ENCODE results near the gene NISCH. TPM values are rescaled to one million over a fixed set of nuclear protein-coding genes. Genes with fewer than 3 reads are reported as not detected.

NISCH gene
- total and polyA plus RNA-seq, 7 donors = 14.3 to 33.4 (median 23.6) TPM

- WGBS, 3 donors = 85 to 87% (median 86%) methylated on average over 11 of the region's 11 CpGs
- Histone ChIP-seq H3K27me3 (ENCODE audit: insufficient read depth in 3 of 3, low read length in 2 of 3) (no peaks in the 10 kb centered on the region), H3K9me3 (no peaks in the 10 kb centered on the region), H3K4me1 (no peaks in the 10 kb centered on the region), H3K4me3 (no peak overlapping the region), H3K27ac (no peak overlapping the region), H3K36me3 (ENCODE audit: insufficient read depth in 1 of 2, low read depth in 1 of 2) (no peaks in the 10 kb centered on the region)
- DNase-seq = no peak
- intact Hi-C loops (cut with DNase I) = no loop called here
- ATAC-seq = no peak
- TF ChIP-seq CTCF (IDR thresholded peaks at IDR 0.05) = no peak
Observed at GRCh38 chr3:52502001-52502400, 46.6 kb downstream of the NISCH start.

GRCh38 chr3:52502808-52503350 lies 47.5 kb downstream of the NISCH start:
- no peak overlapping the region for H3K4me3 ChIP-seq
- WGBS, 3 donors = 94 to 97% (median 94%) methylated on average over 11 of the region's 11 CpGs
- H3K4me1 ChIP-seq = no peaks in the 10 kb centered on the region
- H3K27me3 ChIP-seq (ENCODE audit: insufficient read depth in 3 of 3, low read length in 2 of 3) = no peaks in the 10 kb centered on the region
- no peaks in the 10 kb centered on the region for H3K9me3 ChIP-seq
- no peak for TF ChIP-seq CTCF (IDR thresholded peaks at IDR 0.05)
- intact Hi-C loops (cut with DNase I) = no loop called here
- no peak overlapping the region for H3K27ac ChIP-seq
- no peak for DNase-seq
- H3K36me3 ChIP-seq (ENCODE audit: insufficient read depth in 1 of 2, low read depth in 1 of 2) = no peaks in the 10 kb centered on the region
- ATAC-seq = no peak

- Histone ChIP-seq H3K9me3 (no peaks in the 10 kb centered on the region), H3K36me3 (ENCODE audit: insufficient read depth in 1 of 2, low read depth in 1 of 2) (no peaks in the 10 kb centered on the region), H3K27ac (no peak overlapping the region), H3K4me3 (no peak overlapping the region), H3K4me1 (no peaks in the 10 kb centered on the region), H3K27me3 (ENCODE audit: insufficient read depth in 3 of 3, low read length in 2 of 3) (no peaks in the 10 kb centered on the region)
- TF ChIP-seq CTCF (IDR thresholded peaks at IDR 0.05) = no peak
- WGBS, 3 donors = 51 to 65% (median 63%) methylated on average over 23 of the region's 23 CpGs
- DNase-seq (no peak), ATAC-seq (no peak)
- intact Hi-C loops (cut with DNase I) = no loop called here
Observed at GRCh38 chr3:52503788-52504424, 48.5 kb downstream of the NISCH start.

GRCh38 chr3:52504977-52505376 lies 49.6 kb downstream of the NISCH start:
- no peaks in the 10 kb centered on the region for H3K9me3 ChIP-seq
- intact Hi-C loops (cut with DNase I) = no loop called here
- no peak overlapping the region for H3K27ac ChIP-seq
- TF ChIP-seq CTCF (IDR thresholded peaks at IDR 0.05) = no peak
- no peak for ATAC-seq
- DNase-seq = no peak
- WGBS, 3 donors = 84 to 86% (median 86%) methylated on average over 10 of the region's 10 CpGs
- H3K36me3 ChIP-seq (ENCODE audit: insufficient read depth in 1 of 2, low read depth in 1 of 2) = no peaks in the 10 kb centered on the region
- H3K4me3 ChIP-seq = no peak overlapping the region
- H3K27me3 ChIP-seq (ENCODE audit: insufficient read depth in 3 of 3, low read length in 2 of 3) = no peaks in the 10 kb centered on the region
- no peaks in the 10 kb centered on the region for H3K4me1 ChIP-seq
